HL-60 (cell line): ENCODE results near the gene C2orf80.

Experiments
- DNase-seq, 2 experiments: peaks; one replicate each; pipeline ENCODE4 v3.0.0-alpha.2; 2010 to 2020; ENCODE audit warnings: low read depth in 1 of 2, low spot score in 1 of 2
- H3K27ac ChIP-seq: fragments of 250-450 bp; sonication (Bioruptor Pico); replicated peaks from 2 replicates; pipeline ENCODE4 v1.5.1; 2020; ENCODE audit warnings: mild to moderate bottlenecking, moderate library complexity
- H3K27me3 ChIP-seq: fragments of 250-450 bp; sonication (Bioruptor Pico); 2 replicates; pipeline ENCODE4 v1.5.1; 2021; ENCODE audit warnings: mild to moderate bottlenecking, moderate library complexity; ENCODE audit not compliant: insufficient read depth, poor library complexity, severe bottlenecking
- H3K4me3 ChIP-seq: replicated peaks from 2 replicates; pipeline ENCODE4 v1.5.1; 2011; ENCODE audit warnings: mild to moderate bottlenecking, control low read depth, low read length; ENCODE audit not compliant: insufficient read depth
- GABPA ChIP-seq: IDR thresholded peaks from 2 replicates; pipeline ENCODE4 v1.6.1; 2012; ENCODE audit warnings: low read depth
- POLR2AphosphoS5 ChIP-seq: IDR thresholded peaks from 2 replicates; pipeline ENCODE4 v1.6.1; 2012; ENCODE audit warnings: low read depth
- REST ChIP-seq: IDR thresholded peaks from 2 replicates; pipeline ENCODE4 v1.6.1; 2012; ENCODE audit warnings: low read depth; ENCODE audit not compliant: insufficient replicate concordance
- SPI1 ChIP-seq: IDR thresholded peaks from 2 replicates; pipeline ENCODE4 v1.6.1; 2012; ENCODE audit warnings: low read depth, mild to moderate bottlenecking, borderline replicate concordance
- TF ChIP-seq, protein P1 (sequence below): IDR thresholded peaks from one replicate; pipeline ENCODE4 v1.5.1; 2011; ENCODE audit warnings: low read length, control low read depth, inconsistent platforms; ENCODE audit not compliant: insufficient read depth

The C2orf80 gene

GRCh38 chr2:208182835-208183234 lies 7.0 kb downstream of the C2orf80 start:
- H3K27me3 ChIP-seq, result peaks cover 13% of the 10 kb centered on the region
- TF ChIP-seq REST (no peak), GABPA (no peak), POLR2AphosphoS5 (no peak), SPI1 (no peak)
- TF ChIP-seq, protein P1, sequence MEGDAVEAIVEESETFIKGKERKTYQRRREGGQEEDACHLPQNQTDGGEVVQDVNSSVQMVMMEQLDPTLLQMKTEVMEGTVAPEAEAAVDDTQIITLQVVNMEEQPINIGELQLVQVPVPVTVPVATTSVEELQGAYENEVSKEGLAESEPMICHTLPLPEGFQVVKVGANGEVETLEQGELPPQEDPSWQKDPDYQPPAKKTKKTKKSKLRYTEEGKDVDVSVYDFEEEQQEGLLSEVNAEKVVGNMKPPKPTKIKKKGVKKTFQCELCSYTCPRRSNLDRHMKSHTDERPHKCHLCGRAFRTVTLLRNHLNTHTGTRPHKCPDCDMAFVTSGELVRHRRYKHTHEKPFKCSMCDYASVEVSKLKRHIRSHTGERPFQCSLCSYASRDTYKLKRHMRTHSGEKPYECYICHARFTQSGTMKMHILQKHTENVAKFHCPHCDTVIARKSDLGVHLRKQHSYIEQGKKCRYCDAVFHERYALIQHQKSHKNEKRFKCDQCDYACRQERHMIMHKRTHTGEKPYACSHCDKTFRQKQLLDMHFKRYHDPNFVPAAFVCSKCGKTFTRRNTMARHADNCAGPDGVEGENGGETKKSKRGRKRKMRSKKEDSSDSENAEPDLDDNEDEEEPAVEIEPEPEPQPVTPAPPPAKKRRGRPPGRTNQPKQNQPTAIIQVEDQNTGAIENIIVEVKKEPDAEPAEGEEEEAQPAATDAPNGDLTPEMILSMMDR, result no peak
- no peak overlapping the region for H3K4me3 ChIP-seq
- DNase-seq, result no peak
- H3K27ac ChIP-seq, result no peak overlapping the region

DNA sequence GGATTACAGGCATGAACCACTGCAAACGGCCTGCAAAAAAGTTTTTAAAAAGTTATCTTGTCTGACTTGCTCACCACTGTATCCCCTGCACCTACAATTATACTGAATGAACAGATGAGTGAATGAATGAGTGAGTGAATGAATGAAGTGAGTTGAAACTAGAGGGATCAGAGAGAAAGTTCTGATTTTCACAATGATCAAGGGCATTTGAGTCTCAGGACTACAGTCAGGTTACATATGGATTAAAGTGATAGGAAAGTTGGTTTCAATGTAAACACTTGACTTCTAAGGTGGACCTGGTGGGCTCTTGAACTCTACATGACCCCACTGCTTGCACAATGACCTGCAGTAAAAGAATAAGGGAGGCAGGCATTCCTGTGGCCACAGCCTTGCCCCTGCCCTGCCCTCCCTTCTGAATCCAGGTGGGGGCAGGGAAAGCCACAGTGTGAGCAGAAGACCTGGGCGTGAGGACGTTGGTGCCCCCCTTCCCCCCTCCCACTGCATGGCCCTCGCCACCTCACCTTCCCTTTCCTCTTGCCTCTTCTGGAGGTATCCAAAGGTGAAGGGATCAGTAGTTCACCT lies 10.7 kb downstream of the C2orf80 start:
- DNase-seq, result no peak
- no peak for TF ChIP-seq POLR2AphosphoS5
- TF ChIP-seq SPI1, result no peak
- TF ChIP-seq, protein P1, result no peak
- TF ChIP-seq GABPA, result no peak
- TF ChIP-seq REST, result no peak
- no peak overlapping the region for H3K4me3 ChIP-seq

DNA sequence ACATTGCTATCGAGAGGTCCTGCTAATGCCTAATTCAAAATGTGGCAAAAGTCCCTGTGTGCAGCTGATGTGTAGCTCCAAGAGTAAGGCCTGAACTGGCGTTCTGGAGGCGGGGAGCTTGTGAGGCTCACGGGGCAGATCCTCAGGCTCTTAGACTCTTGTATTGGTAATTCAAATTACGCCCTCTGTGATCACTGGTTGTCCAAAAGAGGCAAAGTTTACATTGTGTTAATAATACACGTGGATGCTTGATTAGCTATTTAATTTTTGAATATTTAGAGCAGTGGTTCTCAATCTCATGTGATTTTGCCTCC lies 14.0 kb downstream of the C2orf80 start:
- DNase-seq, result no peak
- Histone ChIP-seq H3K4me3 (no peak overlapping the region), H3K27ac (no peak overlapping the region), H3K27me3 (no peaks in the 10 kb centered on the region)
- TF ChIP-seq GABPA (no peak), REST (no peak), SPI1 (no peak), POLR2AphosphoS5 (no peak)
- TF ChIP-seq, protein P1, result no peak

More for the DNA sequence above, 10.7 kb downstream of the C2orf80 start:
- Histone ChIP-seq H3K27me3 (peaks cover 9% of the 10 kb centered on the region), H3K27ac (no peak overlapping the region)
